SK-N-SH treated with all-trans-retinoic acid at 6 μM for 48 hours (cell line): ENCODE data around the gene ATOX1.
"Not testable (repeated sequence)": the region's sequence is repeated elsewhere in the genome, so short reads cannot be mapped to it uniquely, and the experiment has no call there.

Experiments
- ATAC-seq: fragments of 200-7000 bp; cut with Tn5 transposase; 3 replicates; pipeline ENCODE4 v1.9.1; 2020; ENCODE audit warnings: mild to moderate bottlenecking, moderate library complexity
- ARNTL ChIP-seq: fragments of 450-650 bp; formaldehyde crosslinking; IDR thresholded peaks from 2 replicates; pipeline ENCODE4 v1.5.0; 2020; ENCODE audit warnings: low read depth, mild to moderate bottlenecking, moderate library complexity, borderline replicate concordance
- BACH2 ChIP-seq: fragments of 250-450 bp; sonication (Bioruptor Pico); IDR thresholded peaks from 2 replicates; pipeline ENCODE4 v1.9.0; 2021; ENCODE audit warnings: mild to moderate bottlenecking, borderline replicate concordance
- CREB5 ChIP-seq: fragments of 250-450 bp; sonication (Bioruptor Pico); IDR thresholded peaks from 2 replicates; pipeline ENCODE4 v1.5.1; 2020; ENCODE audit warnings: low read depth, mild to moderate bottlenecking, moderate library complexity
- CSDC2 ChIP-seq: fragments of 250-450 bp; sonication (Bioruptor Pico); IDR thresholded peaks from 2 replicates; pipeline ENCODE4 v1.5.0; 2020; ENCODE audit warnings: mild to moderate bottlenecking, moderate library complexity
- ESRRG ChIP-seq: fragments of 250-450 bp; sonication (Bioruptor Pico); IDR thresholded peaks from 2 replicates; pipeline ENCODE4 v1.6.1; 2021; ENCODE audit warnings: mild to moderate bottlenecking
- GLIS3 ChIP-seq: fragments of 250-450 bp; sonication (Bioruptor Pico); IDR thresholded peaks from 2 replicates; pipeline ENCODE4 v1.5.0; 2020; ENCODE audit warnings: mild to moderate bottlenecking, moderate library complexity
- ISL1 ChIP-seq: fragments of 250-450 bp; sonication (Bioruptor Pico); IDR thresholded peaks from 2 replicates; pipeline ENCODE4 v2.1.2; 2022; ENCODE audit warnings: mild to moderate bottlenecking, moderate library complexity
- OSR1 ChIP-seq: fragments of 250-450 bp; sonication (Bioruptor Pico); IDR thresholded peaks from 2 replicates; pipeline ENCODE4 v1.8.0; 2022; ENCODE audit warnings: moderate library complexity, mild to moderate bottlenecking, inconsistent platforms
- POU6F1 ChIP-seq: fragments of 250-450 bp; sonication (Bioruptor Pico); IDR thresholded peaks from 2 replicates; pipeline ENCODE4 v1.8.0; 2021; ENCODE audit warnings: low read depth, mild to moderate bottlenecking, moderate library complexity, borderline replicate concordance
- RARB ChIP-seq: fragments of 250-450 bp; sonication (Bioruptor Pico); IDR thresholded peaks from 2 replicates; pipeline ENCODE4 v1.8.0; 2021; ENCODE audit warnings: mild to moderate bottlenecking, moderate library complexity
- SNAI2 ChIP-seq: fragments of 250-450 bp; sonication (Bioruptor Pico); IDR thresholded peaks from 2 replicates; pipeline ENCODE4 v1.5.0; 2020; ENCODE audit warnings: mild to moderate bottlenecking, moderate library complexity
- TCF4 ChIP-seq: fragments of 250-450 bp; sonication (Bioruptor Pico); IDR thresholded peaks from 2 replicates; pipeline ENCODE4 v1.8.0; 2021; ENCODE audit warnings: mild to moderate bottlenecking, moderate library complexity, borderline replicate concordance
- TOX ChIP-seq: fragments of 250-450 bp; sonication (Bioruptor Pico); IDR thresholded peaks from 2 replicates; pipeline ENCODE4 v1.8.0; 2021; ENCODE audit warnings: mild to moderate bottlenecking, moderate library complexity, borderline replicate concordance
- TSHZ2 ChIP-seq: fragments of 250-450 bp; sonication (Bioruptor Pico); IDR thresholded peaks from 2 replicates; pipeline ENCODE4 v1.5.0; 2020; ENCODE audit warnings: mild to moderate bottlenecking, moderate library complexity
- ZC3H10 ChIP-seq: fragments of 250-450 bp; sonication (Bioruptor Pico); IDR thresholded peaks from 2 replicates; pipeline ENCODE4 v1.5.1; 2021; ENCODE audit warnings: mild to moderate bottlenecking, moderate library complexity
- ZFP3 ChIP-seq: fragments of 250-450 bp; sonication (Bioruptor Pico); IDR thresholded peaks from 2 replicates; pipeline ENCODE4 v1.5.0; 2020; ENCODE audit warnings: mild to moderate bottlenecking, moderate library complexity
- ZFP30 ChIP-seq: fragments of 450-650 bp; formaldehyde crosslinking; IDR thresholded peaks from 2 replicates; pipeline ENCODE4 v1.5.0; 2022; ENCODE audit warnings: mild to moderate bottlenecking, moderate library complexity
- ZNF565 ChIP-seq: fragments of 450-650 bp; formaldehyde crosslinking; conservative IDR thresholded peaks from 2 replicates; pipeline ENCODE4 v1.5.0; 2020; ENCODE audit warnings: low read depth, mild to moderate bottlenecking, moderate library complexity
- ZNF70 ChIP-seq: fragments of 450-650 bp; formaldehyde crosslinking; IDR thresholded peaks from 2 replicates; pipeline ENCODE4 v1.5.0; 2020; ENCODE audit warnings: mild to moderate bottlenecking, moderate library complexity
- ZNF8 ChIP-seq: fragments of 450-650 bp; formaldehyde crosslinking; IDR thresholded peaks from 2 replicates; pipeline ENCODE4 v1.5.0; 2020; ENCODE audit warnings: mild to moderate bottlenecking, moderate library complexity
- TF ChIP-seq, protein P1 (sequence below): fragments of 250-450 bp; sonication (Bioruptor Pico); IDR thresholded peaks from 2 replicates; pipeline ENCODE4 v1.5.1; 2021; ENCODE audit warnings: mild to moderate bottlenecking, moderate library complexity
- TF ChIP-seq, protein P2 (sequence below): fragments of 250-450 bp; sonication (Bioruptor Pico); IDR thresholded peaks from 2 replicates; pipeline ENCODE4 v1.8.0; 2020; ENCODE audit warnings: mild to moderate bottlenecking, moderate library complexity, borderline replicate concordance

The ATOX1 gene

DNA sequence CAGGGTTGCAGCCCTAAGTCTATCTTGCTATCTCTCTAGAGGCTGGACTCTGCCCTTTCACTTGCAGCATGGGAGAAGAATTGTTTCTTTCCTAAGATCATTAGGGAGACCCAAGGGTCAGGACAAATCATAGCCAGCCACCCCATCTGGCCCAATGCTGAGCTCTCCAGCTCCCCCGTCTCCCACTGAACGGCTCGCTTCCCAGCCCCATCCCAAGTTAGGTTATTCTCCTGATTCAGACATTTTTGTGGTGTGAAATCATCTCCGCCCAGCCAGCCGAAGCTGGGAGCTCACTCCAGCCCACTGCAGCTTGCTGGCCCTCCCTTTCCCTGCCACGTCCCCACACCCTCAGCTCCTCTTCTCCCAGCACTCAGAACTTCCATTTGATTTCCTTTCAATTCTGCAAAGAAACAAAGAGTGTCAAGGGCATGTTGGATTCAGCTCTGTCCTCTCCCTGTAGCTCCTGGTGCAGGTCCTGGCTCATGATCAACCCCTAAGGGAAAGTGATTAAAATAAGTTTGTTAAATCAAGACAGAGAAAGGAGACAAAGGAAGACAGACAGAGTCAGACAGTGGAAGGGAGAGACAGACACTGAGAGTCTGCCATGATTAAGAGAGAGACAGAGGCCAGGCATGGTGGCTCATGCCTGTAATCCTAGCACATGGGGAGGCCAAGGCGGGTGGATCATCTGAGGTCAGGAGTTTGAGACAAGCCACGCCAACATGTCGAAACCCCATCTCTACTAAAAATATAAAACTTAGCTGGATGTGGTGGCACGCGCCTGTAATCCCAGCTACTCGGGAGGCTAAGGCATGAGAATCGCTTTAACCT is 59.1 kb downstream of the ATOX1 start:
- peak; percentile 96 for ATAC-seq
- TF ChIP-seq CSDC2 (CRISPR knock-in tag) (no peak), ESRRG (CRISPR knock-in tag) (no peak), CREB5 (0 out of 2 replicates have a peak, but pooled peaks have one; percentile 30)

GRCh38 chr5:151698081-151698480 is 60.4 kb downstream of the ATOX1 start:
- not testable (repeated sequence) for ATAC-seq

DNA sequence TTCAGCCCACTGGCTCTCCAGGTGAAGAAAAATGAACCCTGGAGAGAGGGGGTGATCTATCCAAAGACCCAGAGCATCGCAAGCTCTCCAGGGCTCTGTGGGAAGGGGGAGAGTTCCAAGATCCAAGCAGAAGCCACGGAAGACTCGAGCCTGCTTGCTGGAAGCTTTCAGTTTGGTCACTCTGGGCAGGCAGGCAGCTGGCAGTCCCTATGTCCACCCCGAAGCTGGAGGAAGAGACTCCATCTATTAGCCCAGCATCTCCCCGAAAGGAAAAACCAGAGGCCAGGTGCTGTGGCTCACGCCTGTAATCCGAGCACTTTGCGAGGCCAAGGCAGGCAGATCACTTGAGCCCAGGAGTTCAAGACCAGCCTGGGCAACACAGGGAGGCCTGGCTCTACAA is 61.0 kb downstream of the ATOX1 start:
- ATAC-seq: no peak
- no peak for TF ChIP-seq ZC3H10 (CRISPR knock-in tag)
- no peak for TF ChIP-seq GLIS3 (CRISPR knock-in tag)
- no peak for TF ChIP-seq ISL1
- TF ChIP-seq, protein P1, sequence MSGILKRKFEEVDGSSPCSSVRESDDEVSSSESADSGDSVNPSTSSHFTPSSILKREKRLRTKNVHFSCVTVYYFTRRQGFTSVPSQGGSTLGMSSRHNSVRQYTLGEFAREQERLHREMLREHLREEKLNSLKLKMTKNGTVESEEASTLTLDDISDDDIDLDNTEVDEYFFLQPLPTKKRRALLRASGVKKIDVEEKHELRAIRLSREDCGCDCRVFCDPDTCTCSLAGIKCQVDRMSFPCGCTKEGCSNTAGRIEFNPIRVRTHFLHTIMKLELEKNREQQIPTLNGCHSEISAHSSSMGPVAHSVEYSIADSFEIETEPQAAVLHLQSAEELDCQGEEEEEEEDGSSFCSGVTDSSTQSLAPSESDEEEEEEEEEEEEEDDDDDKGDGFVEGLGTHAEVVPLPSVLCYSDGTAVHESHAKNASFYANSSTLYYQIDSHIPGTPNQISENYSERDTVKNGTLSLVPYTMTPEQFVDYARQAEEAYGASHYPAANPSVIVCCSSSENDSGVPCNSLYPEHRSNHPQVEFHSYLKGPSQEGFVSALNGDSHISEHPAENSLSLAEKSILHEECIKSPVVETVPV: no peak
- TF ChIP-seq TCF4 (CRISPR knock-in tag): no peak
- no peak for TF ChIP-seq ESRRG (CRISPR knock-in tag)
- TF ChIP-seq POU6F1 (CRISPR knock-in tag): no peak
- no peak for TF ChIP-seq SNAI2 (CRISPR knock-in tag)
- no peak for TF ChIP-seq ZFP3
- no peak for TF ChIP-seq ZNF8 (CRISPR knock-in tag)
- no peak for TF ChIP-seq BACH2 (CRISPR knock-in tag)
- no peak for TF ChIP-seq TOX (CRISPR knock-in tag)
- no peak for TF ChIP-seq CREB5
- TF ChIP-seq ZNF70: no peak
- TF ChIP-seq ARNTL (CRISPR knock-in tag): no peak
- TF ChIP-seq, protein P2, sequence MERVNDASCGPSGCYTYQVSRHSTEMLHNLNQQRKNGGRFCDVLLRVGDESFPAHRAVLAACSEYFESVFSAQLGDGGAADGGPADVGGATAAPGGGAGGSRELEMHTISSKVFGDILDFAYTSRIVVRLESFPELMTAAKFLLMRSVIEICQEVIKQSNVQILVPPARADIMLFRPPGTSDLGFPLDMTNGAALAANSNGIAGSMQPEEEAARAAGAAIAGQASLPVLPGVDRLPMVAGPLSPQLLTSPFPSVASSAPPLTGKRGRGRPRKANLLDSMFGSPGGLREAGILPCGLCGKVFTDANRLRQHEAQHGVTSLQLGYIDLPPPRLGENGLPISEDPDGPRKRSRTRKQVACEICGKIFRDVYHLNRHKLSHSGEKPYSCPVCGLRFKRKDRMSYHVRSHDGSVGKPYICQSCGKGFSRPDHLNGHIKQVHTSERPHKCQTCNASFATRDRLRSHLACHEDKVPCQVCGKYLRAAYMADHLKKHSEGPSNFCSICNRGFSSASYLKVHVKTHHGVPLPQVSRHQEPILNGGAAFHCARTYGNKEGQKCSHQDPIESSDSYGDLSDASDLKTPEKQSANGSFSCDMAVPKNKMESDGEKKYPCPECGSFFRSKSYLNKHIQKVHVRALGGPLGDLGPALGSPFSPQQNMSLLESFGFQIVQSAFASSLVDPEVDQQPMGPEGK (CRISPR knock-in tag): no peak
- TF ChIP-seq CSDC2 (CRISPR knock-in tag): no peak
- TF ChIP-seq RARB (CRISPR knock-in tag): no peak

DNA sequence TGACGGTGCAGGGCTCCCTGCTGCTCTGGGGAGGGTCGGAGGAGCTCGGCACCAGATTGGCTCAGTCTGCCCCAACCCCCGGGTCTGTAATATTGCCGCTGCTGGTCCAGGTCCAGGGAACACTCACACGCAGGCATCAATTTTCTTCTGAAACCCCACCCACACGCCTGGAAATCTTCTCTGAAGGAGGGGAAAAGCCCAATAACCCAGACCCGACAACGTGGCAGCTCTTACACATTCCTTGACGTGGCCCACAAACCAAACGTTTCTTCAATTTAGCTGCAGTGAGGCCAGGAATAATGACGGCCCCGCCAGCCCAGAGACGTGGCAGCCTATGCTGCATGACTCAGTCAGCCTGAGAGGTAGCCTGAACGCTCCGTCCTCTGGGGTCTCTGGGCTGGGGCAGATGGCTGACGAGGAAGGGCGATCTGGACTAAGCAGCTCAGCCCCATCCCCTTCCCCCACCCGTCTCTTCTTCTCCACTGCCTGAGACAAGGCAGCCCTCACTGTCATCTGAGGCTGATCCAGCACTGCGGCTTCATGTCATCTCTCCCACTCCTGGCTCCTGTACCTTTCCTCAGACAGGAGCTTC is 61.9 kb downstream of the ATOX1 start:
- peak; percentile 36 for ATAC-seq
- TF ChIP-seq ZFP30 (no peak), SNAI2 (CRISPR knock-in tag) (no peak), ZNF8 (CRISPR knock-in tag) (no peak), POU6F1 (CRISPR knock-in tag) (no peak), ZFP3 (no peak), GLIS3 (CRISPR knock-in tag) (no peak), ZNF565 (CRISPR knock-in tag) (no peak), ARNTL (CRISPR knock-in tag) (no peak), CSDC2 (CRISPR knock-in tag) (no peak), TSHZ2 (CRISPR knock-in tag) (no peak), ISL1 (no peak), OSR1 (CRISPR knock-in tag) (no peak)
- TF ChIP-seq, all 23 proteins: peak for 0
